Ectodermal cell (in vitro differentiated cells): ENCODE data around the gene ZP1.
A peak's percentile ranks its signal among the peaks of the same experiment; 100 is the strongest.

Experiments used
- H3K27ac ChIP-seq: 2 replicates; pipeline ENCODE4 v1.7.0; 2013; ENCODE audit warnings: mild to moderate bottlenecking, low read depth, low read length; ENCODE audit not compliant: insufficient read depth, poor library complexity, severe bottlenecking
- H3K27me3 ChIP-seq: 2 replicates; pipeline ENCODE4 v1.7.0; 2013; ENCODE audit warnings: mild to moderate bottlenecking, low read length; ENCODE audit not compliant: insufficient read depth, control insufficient read depth, poor library complexity, severe bottlenecking
- H3K36me3 ChIP-seq: one replicate; pipeline ENCODE4 v1.7.0; 2013; ENCODE audit warnings: low read length; ENCODE audit not compliant: control insufficient read depth, insufficient read depth
- H3K4me1 ChIP-seq: one replicate; pipeline ENCODE4 v1.7.0; 2013; ENCODE audit warnings: low read length; ENCODE audit not compliant: control insufficient read depth, insufficient read depth
- H3K4me3 ChIP-seq: 2 replicates; pipeline ENCODE4 v1.7.0; 2013; ENCODE audit warnings: low read depth, low read length, control low read depth; ENCODE audit not compliant: insufficient read depth
- H3K9me3 ChIP-seq: 2 replicates; pipeline ENCODE4 v1.7.0; 2013; ENCODE audit warnings: mild to moderate bottlenecking, low read length, moderate library complexity; ENCODE audit not compliant: control insufficient read depth
- WGBS, 2 experiments: methylation state at CpG; one replicate each; pipeline ENCODE4 v1.1.7; 2013; ENCODE audit warnings: missing lambda C conversion rate in 2 of 2; 5-methylcytosine and 5-hydroxymethylcytosine counted together

ZP1 gene

DNA sequence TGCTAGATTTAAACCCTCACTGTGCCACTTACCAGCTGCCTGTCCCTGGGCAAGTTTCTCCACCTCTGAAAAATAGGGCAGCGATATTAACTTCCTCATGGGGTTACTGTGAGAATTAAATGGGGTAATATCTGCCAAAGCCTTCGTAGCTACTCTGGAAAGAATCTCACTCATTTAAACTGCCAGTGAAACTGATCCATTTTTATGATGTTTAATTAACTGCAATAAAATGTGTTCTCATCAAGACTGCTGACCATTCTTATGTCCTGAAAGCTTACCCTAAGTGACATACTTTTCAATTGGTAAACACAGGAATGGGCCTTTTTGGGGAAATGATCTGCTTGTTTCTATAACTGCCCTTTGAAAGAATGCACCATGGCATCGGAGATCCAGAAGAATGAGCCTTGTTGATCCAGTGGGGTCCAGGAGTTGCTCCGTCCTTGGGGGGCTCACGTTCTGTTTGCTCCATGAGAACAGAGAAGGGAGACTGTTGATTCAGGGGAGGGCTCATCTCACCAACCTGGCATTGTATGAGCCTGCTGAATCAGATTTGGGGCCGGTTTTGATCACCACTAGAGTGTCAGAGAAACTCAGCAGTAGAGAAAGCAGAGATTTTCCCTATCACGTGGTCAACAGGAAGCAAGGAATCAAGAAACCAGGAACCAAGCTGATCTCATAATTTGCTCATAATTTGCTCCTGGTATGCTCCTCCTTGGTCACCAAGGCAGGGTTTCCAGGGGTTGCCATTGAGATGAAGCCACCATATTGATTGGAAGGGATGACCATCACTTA lies 32.4 kb upstream of the ZP1 start:
- H3K4me3 ChIP-seq: no peak overlapping the region
- no peaks in the 10 kb centered on the region for H3K4me1 ChIP-seq
- no peaks in the 10 kb centered on the region for H3K36me3 ChIP-seq
- WGBS, 2 experiments: 63 to 77% methylated on average over 6 to 7 of the region's 7 CpGs
- H3K27ac ChIP-seq: no peak overlapping the region
- peaks cover 26% of the 10 kb centered on the region for H3K27me3 ChIP-seq
- no peaks in the 10 kb centered on the region for H3K9me3 ChIP-seq

DNA sequence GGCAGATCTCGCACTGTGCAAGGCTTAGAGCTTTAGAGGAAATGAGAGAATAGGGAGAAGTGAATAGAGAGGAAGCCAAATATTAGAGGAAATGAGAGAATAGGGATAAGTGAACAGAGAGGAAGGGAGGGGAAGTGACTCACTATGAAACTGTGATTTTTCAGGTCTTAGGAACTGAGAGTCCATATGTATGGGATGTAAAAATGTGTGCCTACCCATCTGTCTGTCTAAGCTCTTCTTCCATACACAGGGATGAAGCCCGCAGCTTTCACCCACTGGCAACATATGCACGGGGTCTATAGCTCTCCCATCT lies 31.9 kb upstream of the ZP1 start:
- Histone ChIP-seq H3K27ac (no peak overlapping the region), H3K9me3 (no peaks in the 10 kb centered on the region), H3K4me3 (no peak overlapping the region), H3K36me3 (no peaks in the 10 kb centered on the region), H3K4me1 (no peaks in the 10 kb centered on the region), H3K27me3 (peaks cover 26% of the 10 kb centered on the region)
- 89 to 92% methylated on average over 3 of the region's 3 CpGs for WGBS, 2 experiments

DNA sequence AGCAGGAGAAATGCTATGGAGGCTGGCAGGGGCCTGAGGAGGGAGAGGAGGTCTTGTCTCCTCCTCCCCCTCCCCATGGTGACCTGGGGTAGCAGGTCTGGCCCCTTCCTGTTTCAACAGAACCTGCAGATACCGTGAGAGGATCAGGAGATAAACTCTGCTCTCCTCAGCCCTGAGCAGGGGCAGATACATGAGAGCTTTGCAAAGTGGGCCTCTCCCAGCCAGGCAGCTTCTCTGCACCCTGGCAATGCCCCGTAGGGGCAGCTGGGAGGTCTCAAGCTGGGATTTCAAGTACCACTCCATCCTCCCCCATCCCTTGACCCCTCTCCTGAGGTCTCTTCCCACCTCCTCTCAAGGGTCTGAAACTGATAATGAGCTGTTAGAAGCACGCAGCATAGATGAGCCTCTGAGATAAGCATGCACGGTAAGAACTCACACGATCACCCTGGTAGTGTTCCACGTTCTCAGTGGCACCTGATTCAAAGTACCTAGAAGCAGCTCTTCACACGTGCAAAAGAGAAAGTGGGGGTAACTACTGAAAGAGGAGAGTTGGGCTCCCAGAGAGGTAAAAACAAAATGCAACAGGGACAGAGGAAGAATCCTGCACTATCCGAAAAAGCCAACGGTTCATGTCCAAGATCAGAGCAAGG lies 30.4 kb upstream of the ZP1 start:
- 85 to 87% methylated on average over 9 of the region's 9 CpGs for WGBS, 2 experiments
- Histone ChIP-seq H3K9me3 (no peaks in the 10 kb centered on the region), H3K4me3 (no peak overlapping the region)

DNA sequence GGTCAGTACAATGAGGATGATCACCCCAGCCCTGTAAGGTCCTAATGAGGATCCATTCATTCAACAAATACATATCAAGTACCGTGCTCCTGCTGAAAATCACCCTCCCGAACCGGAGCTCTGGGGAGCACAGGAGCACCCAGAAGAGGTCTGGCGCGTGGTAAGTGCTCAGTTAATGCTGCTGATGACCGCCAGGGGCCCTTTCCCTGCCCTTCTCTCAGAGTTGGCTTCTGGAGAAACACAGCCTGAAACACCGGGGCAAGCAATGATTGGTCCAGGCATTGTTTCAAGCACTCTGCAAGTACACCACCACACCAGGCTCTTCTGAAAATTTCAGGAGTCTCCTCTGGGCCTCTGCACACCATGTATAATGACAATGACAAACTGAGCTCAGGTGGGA lies 29.2 kb upstream of the ZP1 start:
- H3K27me3 ChIP-seq: peaks cover 24% of the 10 kb centered on the region
- H3K27ac ChIP-seq: no peak overlapping the region
- WGBS, 2 experiments: 71 to 73% methylated on average over 7 of the region's 7 CpGs
- H3K36me3 ChIP-seq: no peaks in the 10 kb centered on the region
- H3K9me3 ChIP-seq: no peaks in the 10 kb centered on the region
- no peak overlapping the region for H3K4me3 ChIP-seq
- H3K4me1 ChIP-seq: peaks cover under 1% of the 10 kb centered on the region

More for the DNA sequence above, 30.4 kb upstream of the ZP1 start:
- H3K4me1 ChIP-seq: no peaks in the 10 kb centered on the region
- H3K36me3 ChIP-seq: no peaks in the 10 kb centered on the region
- no peak overlapping the region for H3K27ac ChIP-seq
- H3K27me3 ChIP-seq: peaks cover 26% of the 10 kb centered on the region

DNA sequence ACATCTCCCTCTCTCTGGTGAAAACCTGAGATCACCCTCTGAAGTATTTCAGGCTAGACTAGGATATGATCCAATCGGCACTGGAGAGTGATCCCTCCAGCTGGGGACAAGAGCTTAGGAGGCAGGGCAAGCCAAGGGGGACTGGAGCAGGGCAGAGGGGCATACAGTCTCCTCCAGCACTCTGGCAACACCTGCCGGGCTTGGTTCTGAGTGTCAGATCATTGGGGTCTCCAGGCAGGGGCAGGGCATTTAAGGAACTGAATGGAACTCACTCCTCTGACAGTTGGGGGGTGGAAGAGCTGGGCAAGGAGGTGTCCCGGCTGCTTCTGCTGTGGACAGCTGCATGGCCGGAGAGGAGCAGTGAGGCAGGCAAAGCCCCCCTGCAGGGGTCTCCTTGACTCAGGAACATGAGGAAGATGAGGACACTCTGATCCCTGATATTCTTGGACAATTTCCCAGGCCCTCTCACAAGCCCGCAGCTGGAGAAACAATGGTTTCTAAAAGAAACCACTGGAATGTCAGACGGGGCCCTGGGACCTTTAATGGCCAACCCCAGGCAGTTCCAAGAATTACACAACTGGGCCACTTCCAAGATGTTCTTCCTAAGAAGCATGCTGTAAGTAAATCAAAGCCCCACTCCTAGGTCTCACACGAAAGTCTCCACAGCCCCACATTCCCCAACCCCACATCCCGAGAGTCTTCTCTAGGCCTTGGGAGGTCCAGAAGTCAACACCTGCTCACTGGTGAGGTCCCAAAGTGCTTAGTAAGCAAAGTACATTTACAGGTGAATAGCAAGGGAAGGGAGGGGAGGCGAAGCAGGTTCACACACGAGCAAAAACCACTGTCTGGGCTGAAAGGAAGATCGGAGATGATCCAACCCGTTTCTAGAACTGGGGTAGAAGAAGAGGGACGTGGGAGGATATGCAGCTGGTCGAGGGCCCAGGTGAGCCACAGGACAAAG lies 26.6 kb upstream of the ZP1 start:
- no peaks in the 10 kb centered on the region for H3K9me3 ChIP-seq
- H3K4me3 ChIP-seq: no peak overlapping the region
- no peaks in the 10 kb centered on the region for H3K36me3 ChIP-seq
- H3K27me3 ChIP-seq: no peaks in the 10 kb centered on the region
- H3K27ac ChIP-seq: no peak overlapping the region
- peaks cover 11% of the 10 kb centered on the region for H3K4me1 ChIP-seq
- 90 to 91% methylated on average over 14 of the region's 14 CpGs for whole genome bisulfite sequencing, 2 experiments

DNA sequence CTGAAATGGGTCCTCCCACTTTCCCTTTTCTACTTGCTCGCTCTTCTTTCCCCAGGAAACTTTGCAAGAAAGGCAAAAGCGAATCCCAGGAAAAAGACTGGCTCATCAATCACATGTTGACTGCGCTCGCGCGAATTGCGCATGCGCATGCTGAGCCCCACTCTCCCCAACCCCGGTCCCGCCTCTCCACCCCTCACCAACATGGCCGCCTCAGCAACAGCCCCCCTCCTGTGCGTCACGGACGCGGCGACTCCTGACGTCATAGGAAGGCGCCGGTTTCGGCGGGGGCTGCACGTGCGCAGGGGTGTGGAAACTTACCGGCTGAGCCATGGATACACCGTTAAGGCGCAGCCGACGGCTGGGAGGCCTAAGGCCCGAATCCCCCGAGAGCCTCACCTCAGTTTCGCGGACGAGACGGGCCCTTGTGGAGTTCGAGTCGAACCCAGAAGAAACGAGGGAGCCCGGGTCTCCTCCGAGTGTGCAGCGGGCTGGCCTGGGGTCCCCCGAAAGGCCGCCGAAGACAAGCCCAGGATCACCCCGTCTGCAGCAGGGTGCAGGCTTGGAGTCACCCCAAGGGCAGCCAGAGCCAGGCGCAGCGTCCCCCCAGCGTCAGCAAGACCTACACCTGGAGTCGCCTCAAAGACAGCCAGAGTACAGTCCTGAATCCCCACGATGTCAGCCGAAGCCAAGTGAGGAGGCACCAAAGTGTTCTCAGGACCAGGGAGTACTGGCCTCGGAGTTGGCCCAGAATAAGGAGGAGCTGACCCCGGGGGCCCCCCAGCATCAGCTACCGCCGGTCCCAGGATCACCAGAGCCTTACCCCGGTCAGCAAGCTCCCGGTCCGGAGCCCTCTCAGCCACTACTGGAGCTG lies 25.3 kb upstream of the ZP1 start, which contains the start of gene CCDC86:
Gene CCDC86, plus strand, starts transcription at position 317 of the 871 bp plus-strand sequence. Its CDS starts 12 bp downstream, at position 329.
- Histone ChIP-seq H3K4me3 (peak within 1 kb of the TSS; percentile 98), H3K27me3 (no peaks in the 10 kb centered on the region), H3K9me3 (no peaks in the 10 kb centered on the region), H3K36me3 (no peaks in the 10 kb centered on the region), H3K4me1 (peaks cover 11% of the 10 kb centered on the region), H3K27ac (peak within 1 kb of the TSS; percentile 60)
- 1% methylated on average over 57 of the region's 57 CpGs for WGBS, 2 experiments

DNA sequence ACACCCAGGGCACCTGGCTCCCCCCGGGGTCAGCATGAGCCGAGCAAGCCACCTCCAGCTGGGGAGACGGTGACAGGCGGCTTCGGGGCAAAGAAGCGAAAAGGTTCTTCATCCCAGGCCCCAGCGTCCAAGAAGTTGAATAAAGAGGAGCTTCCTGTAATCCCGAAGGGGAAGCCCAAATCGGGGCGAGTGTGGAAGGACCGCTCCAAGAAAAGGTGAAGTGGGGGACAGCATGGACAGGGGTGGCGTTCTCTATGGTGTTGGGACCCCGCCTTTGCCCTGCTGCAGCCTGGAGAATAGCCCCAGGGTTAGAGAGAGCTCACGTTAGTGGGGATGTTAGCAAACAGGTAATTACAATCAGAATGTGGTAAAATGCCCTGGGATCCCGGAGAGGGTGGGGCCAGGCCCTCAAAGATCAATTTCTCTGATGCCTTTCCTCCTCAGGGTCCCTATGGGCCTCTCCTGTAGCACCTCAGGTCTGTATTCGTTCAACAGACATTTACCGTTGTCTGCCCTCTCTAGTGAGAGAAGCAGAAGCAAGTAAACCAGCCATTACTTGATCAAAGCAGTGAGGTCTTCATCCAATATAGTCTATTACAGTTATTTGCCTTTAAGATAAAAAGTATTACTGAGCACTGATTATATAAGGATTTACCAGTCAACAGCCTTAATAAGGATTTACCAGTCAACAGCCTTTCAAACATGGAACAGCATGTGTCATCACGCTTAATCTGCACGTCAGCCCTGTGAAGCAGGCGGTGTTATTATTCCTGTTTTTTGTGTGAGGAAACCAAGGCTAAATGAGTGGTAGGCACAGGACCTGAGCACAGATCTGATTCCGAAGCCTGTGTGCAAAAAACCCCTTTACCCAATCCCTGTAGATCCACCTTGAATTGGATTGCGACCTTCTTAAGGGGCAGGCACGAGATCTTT lies 24.4 kb upstream of the ZP1 start:
- 20 to 21% methylated on average over 23 of the region's 23 CpGs for WGBS, 2 experiments
- H3K27ac ChIP-seq: no peak overlapping the region

DNA sequence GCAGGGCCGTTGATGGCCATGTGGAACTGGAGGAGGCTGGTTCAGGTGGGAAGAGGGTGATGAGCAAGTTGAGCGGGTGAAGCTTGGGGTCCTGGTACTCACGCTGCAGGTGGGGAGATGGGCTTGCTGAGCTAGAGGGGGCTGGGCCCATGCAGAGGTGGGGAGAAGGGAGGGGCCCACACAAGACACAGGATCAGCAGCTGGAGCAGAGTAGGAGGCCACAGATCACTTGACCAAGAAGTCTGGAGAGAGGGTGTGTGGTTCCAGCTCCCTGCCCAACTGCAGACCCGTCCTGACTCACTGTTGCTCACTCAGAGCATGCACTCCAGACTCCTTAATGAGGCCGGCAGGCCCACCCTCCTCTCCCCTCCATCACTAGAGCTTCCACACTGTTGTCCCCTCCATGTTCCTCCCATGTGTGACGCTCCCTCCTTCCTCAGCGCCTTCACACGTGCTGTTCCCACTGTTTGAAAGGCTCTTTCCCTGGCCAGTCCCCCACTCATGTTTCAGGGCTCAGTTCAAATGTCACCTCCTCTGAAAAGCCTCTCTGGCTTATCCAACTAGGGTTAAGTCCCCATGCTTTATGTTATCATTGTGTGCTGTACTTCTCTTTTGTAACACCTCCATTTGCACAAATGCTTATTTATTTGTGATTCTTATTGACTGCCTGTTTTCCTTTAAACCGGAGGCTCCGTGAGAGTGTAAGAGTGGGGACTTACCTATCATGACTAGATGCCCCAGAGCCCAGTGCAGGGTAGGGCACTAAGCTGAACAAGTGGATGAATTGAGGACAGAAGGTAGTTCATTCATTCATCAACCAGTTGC lies 23.1 kb upstream of the ZP1 start:
- H3K9me3 ChIP-seq: no peaks in the 10 kb centered on the region
- H3K4me1 ChIP-seq: peaks cover 11% of the 10 kb centered on the region
- no peak overlapping the region for H3K27ac ChIP-seq
- WGBS, 2 experiments: 76 to 83% methylated on average over 10 of the region's 10 CpGs
- peaks cover 6% of the 10 kb centered on the region for H3K36me3 ChIP-seq
- no peaks in the 10 kb centered on the region for H3K27me3 ChIP-seq
- H3K4me3 ChIP-seq: peak overlapping the region; percentile 98

More for the DNA sequence above, 24.4 kb upstream of the ZP1 start:
- Histone ChIP-seq H3K27me3 (no peaks in the 10 kb centered on the region), H3K36me3 (no peaks in the 10 kb centered on the region), H3K4me3 (peak overlapping the region; percentile 98), H3K9me3 (no peaks in the 10 kb centered on the region), H3K4me1 (peaks cover 11% of the 10 kb centered on the region)
